GM21529 (cell line): ENCODE data around the gene IGSF22.

Source experiments
- ATAC-seq: cut with Tn5 transposase; IDR thresholded peaks from one replicate; pipeline ENCODE4 v1.9.1; 2021; ENCODE audit not compliant: unreplicated experiment

The IGSF22 gene

DNA sequence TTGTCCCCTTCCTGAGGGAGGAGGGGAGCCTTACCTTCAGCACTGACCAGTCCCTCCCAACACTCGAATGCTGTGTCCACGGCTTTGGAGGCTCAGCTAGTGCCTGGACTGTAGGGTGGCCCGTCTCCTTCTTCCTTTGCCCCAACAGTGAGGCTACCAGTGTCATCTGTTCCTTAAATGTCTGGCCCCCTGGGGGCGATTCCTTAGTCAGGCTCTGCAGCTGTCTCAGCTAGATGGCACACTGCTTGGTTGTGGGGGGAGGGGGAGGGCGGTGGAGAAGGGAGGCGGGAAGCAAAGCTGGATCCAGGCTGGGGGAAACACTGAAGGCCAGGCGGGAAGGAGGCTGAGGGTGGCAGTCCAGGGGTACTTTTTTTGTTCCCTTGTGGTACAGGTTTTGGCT lies at the start of gene IGSF22:
TSS of gene IGSF22 (minus strand) at position 149 of the 400 bp plus-strand sequence. CDS start 1,952 bp downstream, outside the sequence.
- no peak for ATAC-seq

DNA sequence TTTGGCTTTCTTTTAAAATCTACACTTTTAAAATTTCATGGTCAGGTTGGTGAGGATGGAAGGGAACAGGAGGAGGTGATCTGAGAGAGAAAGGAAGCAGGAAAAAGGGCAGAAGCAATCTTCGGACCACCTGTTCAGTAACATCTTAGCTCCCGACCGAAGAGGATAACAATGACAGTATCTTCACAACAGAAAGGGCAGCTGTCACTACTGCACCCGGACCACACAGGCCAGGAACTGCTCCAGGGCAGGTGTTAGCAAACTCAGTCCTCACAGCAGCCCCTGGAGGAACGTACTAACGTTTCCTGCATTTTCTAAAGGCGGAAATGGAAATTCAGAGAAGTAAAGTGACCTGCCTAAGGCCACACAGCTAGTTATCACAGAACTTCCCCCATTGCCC lies 48.8 kb upstream of the IGSF22 start:
- ATAC-seq: no peak

DNA sequence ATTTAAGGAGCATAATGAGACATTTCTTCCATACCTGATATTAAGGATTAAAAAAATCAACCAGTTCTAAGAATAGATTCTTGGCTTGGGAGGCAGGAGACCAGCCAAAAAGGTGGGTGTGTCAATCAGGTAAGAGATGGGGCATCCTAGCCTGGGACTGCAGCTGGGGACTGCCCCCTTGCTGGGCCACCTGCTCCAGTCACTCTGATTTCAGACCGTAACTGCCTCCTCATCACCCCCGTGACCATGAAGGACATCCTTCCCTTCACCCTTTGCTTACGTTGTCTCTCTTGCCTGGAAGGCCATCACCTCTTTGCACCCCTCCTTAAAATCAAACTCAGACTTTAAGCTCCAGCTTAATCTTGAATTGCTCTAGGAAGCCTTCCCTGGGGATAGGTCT lies 47.7 kb upstream of the IGSF22 start:
- no peak for ATAC-seq

DNA sequence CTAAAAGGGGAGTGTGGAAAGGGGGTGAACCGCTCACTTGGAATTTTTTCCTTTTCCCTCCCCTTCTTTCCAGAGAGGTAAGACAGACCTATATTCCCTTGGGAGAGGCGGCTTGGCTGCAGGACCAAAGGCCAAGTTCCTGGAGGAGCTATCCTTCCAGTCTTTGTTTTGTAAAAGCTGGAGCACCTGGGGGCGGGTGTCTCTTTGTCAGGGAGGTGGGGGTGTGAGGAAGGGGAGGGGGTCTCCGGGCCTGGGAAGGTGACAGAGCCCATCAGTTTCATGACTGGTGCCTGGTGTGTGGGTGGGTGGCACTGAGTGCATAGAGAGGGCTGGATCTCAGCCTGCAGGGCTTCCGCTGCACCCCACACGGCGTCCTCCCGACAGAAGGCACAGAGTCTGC lies 47.1 kb upstream of the IGSF22 start:
- ATAC-seq: no peak

DNA sequence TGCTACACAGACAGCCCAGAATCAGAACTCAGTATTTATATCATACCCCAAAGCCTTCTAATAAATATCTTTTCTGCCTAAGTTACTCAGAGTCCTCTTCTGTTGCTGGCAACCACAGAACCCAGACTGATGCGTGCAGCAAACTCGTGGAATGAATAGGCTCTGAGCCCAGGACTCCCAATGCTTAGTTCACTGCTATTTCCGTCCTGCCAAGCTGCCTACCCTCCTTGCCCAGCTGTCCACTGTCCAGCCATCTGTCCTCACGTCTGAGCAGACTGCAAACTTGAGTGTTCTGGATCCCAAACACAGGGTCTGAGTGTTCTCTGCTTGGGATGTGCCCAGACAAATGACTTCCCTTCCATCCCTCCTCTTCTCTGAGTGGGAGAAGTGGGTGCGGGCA lies 46.2 kb upstream of the IGSF22 start:
- ATAC-seq: no peak

DNA sequence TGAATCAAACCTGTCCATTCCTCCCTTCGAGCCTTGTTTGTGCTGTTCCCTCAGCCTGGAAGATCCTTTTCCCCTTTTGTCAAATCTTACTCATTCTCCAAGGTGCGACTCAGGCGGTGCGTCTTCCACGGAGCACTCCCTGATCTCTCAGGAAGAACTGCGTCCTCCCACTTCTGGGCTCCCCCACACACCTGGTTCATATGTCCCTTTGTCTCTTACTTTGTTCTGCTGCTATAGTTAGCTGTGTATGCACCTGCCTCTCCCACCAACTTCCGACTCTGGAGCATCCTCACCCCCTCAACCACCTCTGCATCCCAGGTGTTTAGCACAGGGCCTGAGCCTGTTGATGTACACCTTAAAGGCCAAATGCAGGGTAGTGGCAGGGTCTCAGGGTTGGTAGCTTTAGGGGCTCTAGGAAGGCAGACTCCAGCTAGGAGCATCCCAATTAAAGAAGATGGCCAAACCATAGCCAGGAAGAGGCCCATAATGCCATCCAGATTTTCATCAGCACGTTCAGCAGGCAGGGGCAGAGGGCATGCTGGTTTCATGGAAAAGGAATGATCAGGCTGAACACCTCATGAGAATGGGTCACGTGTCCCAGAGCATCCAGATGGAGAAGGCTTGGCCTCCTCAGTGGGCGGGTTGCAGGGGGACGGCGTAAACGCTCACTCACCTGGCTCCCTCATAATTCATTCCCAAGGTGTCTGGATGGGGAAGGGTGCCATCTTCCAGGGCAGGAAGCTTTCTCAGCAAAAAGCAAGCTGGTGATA lies 45.5 kb upstream of the IGSF22 start:
- ATAC-seq: no peak

DNA sequence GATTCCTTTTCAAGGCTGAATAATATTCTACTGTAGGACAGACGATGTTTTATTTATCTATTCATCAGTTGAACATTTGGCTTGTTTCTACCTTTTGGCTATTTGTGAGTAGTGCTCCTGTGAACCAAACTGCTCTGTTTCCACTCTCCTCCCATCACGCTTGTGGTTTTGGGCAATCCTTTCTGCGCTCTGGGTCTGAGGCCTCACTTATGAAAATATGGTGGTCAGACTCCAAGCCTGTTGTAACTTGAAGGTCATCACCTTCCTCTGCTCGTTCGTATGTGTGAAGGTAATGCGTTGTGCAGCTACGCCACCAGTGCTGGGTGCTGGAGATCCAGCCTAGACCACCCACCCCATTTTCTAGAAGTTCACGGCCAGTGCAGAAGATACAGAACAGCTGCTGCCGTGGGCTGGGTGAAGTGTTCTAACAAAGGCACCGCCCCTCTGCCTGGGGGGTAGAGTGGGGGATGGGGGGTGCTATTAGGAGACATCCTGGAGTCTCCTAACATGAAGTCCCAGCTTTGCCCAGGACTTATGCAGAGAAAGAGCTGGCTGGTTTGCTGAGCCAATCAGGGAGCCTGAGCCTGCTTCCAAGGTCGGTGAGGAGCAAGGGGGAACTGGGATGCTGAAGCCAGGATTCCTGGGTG lies 44.6 kb upstream of the IGSF22 start:
- ATAC-seq: no peak

DNA sequence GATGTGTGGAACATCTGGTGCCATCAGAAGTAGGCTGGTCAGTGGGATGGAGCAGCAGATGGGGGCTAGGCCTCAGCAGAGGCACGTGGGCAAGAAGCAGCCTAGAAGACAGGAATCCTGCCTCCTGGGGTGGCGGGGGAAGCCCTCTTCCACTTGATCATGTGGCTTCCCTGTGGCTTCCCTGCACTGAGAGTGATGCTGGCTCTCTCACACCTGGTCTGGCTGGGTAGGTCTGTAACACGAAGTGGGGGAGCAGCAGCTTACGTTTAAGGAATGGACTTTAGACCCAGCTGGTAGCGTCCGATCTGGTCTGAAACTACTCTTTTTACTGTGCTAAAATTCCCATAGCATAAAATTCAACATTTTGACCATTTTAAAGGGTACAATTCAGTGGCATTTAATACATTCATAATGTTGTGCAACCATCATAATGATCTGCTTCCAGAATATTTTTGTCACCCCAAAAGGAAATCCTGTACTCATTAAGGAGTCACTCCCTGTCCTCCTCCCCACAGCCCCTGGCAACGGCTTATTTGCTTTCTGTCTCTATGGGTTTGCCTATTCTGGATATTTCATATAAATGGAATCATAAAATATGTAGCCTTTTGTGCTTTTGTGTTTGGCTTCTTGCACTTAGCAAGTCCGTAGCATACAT lies 43.9 kb upstream of the IGSF22 start:
- ATAC-seq: peak; percentile 52

DNA sequence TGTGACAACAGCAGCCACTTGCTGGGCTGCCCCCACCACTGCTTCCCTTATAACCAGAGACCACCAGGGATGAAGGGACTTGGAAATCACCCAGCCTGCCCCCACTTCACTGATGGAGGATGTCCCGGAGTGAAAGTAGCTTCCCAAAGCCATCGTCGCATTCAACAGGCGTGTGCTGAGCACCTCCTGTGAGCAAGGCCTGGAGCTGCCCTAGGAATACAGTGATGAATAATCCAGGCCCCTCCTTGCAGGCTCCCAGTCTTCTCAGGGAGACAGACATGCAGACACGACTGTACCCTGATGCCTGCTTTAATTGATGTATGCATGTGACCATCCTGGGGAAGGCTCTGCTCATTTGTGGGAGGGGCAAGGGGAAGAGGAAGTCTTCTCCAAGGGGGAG lies 43.0 kb upstream of the IGSF22 start:
- ATAC-seq: no peak

DNA sequence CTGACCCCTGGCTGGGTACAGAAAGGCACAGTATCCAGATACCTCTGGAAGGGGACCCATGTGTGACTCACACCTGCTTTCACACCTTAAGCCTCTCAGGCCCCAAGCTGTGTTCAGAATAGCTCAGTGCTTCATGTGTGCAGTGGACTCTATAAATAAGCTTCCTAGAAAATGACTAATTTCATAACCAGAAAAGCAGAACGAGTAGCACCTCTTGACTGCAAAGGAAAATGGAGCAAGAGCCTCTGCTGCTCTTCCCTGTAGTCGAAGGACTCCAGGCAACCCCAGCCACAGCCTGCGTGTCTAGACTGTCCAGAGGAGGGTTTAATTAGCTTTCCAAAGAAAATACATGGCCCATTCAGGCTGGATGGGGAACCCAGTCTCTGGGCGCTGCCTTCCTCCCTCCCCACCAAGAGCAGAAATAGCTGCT lies 42.5 kb upstream of the IGSF22 start:
- peak; percentile 86 for ATAC-seq

DNA sequence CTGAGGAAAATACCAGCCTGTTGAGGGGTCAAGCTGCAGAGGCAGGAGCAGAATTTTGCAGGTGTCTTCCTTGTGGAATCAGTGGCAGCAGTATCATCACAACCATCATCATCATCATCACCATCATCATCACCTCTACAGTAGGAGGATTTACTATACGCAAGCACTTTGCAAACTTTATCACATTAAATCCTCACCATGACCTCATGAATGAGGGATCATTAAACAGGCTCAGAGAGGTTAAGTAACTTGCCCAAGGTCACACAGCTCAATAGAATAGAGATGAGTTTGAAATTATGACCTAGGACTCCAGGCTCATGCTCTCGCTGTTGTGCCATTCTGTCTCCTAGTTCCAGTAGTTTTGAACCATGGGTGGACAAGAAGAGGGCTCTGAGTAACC lies 40.0 kb upstream of the IGSF22 start:
- no peak for ATAC-seq

DNA sequence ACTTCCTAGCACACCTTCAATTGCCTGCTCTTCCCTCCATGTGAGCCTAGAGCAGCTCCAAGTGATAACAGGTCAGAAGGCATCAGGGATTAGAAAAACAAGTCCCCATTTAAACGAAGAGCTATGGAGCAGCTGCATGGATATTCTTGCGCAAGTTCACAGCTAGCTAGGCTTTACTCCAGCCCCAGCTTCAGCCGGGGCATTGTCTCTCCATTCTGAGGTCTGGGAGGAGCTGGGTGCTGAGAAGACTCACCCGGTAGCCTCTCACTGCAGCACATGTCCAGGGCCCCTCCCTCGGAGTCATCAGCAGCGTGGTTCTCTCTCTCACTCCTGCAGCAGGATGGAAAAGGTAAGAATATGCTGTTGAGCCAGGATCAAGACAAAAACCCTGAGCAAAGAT lies 39.6 kb upstream of the IGSF22 start:
- no peak for ATAC-seq

DNA sequence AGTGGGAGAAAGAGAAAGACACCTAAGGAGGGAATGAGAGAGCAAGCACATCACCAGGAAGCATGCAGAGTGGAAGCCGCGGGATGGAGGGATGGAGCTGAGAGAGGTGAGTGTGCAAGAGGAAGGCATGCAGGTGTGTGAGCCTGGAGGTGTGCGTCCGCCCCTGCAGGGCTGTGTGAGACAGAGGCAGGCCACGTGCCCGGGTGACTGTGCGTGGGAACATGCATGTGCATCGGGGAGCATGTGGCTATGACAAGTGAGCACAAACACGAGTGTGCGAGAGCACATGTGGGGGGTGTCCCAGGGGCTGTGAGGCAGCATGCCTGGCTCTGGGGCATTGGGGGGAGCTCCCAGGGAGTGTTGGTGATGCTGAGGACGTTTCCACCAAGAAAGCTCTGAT lies 35.8 kb upstream of the IGSF22 start:
- ATAC-seq: no peak

DNA sequence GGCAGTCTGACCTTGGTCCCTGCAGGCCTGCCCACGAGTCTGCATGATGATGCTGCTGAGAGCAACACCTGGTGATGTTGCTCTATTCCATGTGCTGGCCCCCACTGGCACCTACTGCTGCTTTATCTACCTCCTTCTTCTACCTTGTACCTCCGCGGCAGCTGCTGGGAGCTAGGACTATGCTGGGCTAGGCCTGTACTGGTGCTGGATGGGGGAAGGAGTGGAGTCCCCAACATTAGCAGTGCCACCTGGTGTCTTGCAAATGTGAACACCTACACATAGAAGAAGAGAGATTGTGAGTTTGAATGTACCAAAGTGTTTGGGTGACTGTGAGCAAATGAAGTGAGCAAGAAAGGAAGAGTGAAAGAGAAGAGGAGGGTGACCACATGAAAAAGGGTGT lies 35.2 kb upstream of the IGSF22 start:
- no peak for ATAC-seq

DNA sequence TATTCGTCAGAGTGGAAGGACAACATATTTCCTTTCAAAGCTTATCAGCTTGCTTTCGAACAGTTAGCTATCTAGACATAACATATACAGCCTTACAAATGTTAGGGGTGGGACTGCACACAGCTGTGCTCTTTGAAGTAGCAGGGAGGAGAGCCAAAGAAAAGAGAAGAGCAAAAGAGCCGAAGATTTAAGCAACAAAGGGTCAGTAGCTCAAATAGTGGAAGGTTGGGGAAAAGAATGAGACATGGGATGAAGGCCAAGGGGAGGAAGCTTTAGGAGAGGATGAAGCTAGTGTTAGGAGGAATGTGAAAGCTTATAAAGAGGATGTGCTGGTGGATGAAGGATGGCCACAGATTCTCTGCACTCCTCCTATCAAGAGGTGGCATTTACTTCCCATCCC lies 31.8 kb upstream of the IGSF22 start:
- ATAC-seq: no peak

DNA sequence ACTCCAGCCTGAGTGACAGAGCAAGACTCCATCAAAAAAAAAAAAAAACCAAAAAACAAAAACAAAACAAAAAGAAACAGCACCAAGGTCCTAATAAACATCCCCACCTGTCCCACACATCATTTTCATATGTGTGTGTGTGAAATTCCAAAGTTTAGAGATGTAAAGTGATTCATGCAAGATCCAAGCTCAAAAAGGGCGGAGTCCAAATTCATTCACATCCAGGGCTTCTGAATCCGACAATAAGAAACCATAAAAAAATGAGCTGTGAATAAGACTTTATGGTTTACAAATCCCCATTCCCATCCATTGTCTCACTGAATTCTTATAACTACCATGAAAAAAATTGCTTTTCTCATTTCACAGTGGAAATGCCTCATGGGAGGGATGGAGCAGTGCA lies 30.9 kb upstream of the IGSF22 start:
- ATAC-seq: no peak

DNA sequence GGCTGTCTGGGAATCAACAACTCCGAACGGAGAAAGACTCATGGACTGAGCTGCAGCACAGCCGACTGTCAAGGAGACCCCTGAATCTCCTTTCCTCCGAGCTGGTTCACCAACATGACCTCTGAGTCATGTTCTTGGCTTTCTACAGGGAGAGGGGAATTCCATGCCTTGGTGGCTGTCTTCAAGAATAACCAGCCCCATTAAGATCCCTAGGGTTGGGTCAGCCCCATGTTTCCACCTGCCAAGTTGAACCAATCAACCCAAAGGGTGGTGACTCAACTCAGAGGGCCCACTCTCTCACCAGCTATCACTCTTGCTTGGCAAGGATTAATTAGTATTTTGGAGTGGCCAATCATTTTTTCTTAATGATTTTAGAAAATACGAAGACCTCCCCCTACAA lies 28.3 kb upstream of the IGSF22 start:
- no peak for ATAC-seq

DNA sequence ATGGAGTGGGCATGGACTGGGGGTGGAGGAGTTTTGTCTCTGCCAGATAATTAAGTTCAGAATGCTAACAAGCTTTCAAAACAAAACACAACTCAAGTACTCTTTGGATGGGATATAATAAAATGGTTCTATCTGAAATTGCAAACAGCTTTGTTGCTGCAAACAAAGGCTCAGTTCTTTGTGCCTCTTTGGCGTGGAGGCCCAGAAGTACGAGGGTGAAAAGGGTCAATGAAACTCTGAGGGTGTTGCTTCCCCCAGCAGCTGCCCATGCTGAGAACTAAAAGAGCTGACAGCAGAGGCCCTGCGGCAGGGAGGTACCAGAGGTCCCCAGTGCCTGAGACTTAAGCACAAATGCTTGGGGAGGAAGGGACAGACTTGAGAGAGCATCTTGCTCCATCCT lies 26.5 kb upstream of the IGSF22 start:
- ATAC-seq: no peak

DNA sequence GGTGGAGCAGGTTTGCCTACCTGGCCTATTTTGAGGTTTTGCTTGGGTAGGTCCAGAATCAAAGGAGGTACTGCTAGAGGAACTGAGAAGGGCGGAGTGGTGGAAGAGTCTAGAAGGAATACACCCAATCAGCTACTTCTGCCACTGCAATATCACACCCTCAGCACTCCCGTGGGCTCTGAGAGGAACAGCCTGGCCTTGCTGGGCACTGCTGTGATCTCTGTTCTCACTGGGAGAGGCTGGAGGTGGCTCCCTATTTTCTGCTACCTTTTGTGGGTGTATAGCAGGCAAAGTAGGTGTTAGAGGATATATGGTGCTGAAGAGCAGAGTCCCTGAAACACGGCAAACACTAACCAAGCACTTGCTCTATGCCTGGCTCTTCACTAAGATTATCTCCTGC lies 25.0 kb upstream of the IGSF22 start:
- no peak for ATAC-seq

DNA sequence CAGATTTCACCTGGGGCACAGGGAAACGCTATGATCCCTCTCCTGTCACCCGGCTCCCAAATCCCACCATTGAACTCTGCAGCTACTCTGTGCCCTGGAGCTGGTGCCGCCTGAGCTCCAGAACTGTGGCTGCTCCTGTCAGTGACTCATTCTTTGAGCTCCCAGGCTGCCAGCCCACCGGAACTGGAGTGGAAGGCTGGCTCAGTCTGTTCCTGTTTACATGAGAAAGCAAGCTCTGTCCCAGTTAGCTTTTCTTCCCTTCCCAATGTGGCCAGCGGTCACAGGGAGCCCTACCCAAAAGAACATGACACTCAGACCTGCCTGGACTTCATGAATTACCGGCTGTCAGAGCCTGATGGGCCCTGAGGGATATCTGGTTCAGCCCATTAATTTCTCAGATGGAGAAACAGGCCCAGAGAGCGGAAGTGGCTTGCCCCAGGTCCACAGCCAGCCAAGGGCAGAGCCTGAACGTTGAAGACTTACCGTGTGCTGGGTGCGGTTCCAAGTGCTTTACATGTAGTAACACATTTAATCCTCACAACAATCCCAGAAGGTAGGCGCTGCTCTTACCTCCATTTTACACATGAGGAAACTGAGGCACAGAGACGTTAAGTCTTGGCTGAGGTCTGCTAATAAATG lies 23.8 kb upstream of the IGSF22 start:
- ATAC-seq: no peak

DNA sequence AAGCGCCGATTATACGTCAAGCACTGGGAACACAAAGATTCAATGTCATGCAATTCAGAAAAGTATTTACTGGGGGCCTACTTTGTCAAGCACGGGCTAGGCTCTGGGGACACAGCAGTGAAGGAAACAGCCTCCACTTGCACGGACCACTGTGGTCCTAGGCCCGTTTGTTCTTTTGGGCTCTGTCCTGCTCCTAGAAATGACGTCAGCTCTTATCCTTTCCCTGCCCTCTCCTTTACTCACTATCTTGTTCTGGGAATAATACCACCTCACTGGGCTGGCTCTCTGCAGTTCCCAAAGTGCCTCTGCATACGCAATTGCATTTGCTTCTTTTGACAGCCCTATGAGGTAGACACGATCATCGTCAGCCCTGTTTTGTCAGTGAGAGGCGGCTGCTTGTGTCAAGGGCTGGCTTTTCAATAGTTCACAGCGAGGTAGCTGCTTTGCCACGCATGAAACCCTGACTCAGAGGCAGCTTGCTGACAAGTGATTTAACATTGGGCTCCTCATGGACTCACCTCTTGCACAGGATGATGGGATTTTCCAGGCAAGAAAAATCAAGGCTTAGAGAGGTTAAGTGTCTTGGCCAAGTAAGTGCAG lies 22.9 kb upstream of the IGSF22 start:
- no peak for ATAC-seq
